IMR-90 (cell line): Measurements from ENCODE around the gene STAMBPL1. TPM values are rescaled to one million over a fixed set of nuclear protein-coding genes. Genes with fewer than 3 reads are reported as not detected.

Experiments used
- ATAC-seq: fragments of 200-7000 bp; cut with Tn5 transposase; 2 replicates; pipeline ENCODE4 v1.9.1; 2020; ENCODE audit warnings: low read depth, mild to moderate bottlenecking, moderate library complexity
- BruUV-seq: library from RNA; stranded (reverse); fragments of 400-500 nt; replicated peaks from 2 replicates; lab custom pipeline; 2021; lab: Mats Ljungman, UMichigan
- CTCF ChIA-PET: fragments of 300-600 bp; formaldehyde crosslinking; extraction: SDS; loops from one replicate; lab custom pipeline; 2021; ENCODE audit warnings: antibody characterized with exemption; lab: Yijun Ruan, JAX
- POLR2A ChIA-PET: fragments of 300-600 bp; sonication (Branson Sonifier 250); formaldehyde crosslinking; loops from one replicate; lab custom pipeline; 2022; ENCODE audit warnings: antibody characterized with exemption; ENCODE audit not compliant: unreplicated experiment; lab: Charles Lee
- DNase-seq: peaks from one replicate; pipeline ENCODE4 v3.0.0; 2013
- H2AFZ ChIP-seq: replicated peaks from 2 replicates; pipeline ENCODE3; 2013; ENCODE audit warnings: low read length, mild to moderate bottlenecking; ENCODE audit not compliant: poor library complexity
- H2AK5ac ChIP-seq: 2 replicates; pipeline ENCODE4 v1.6.1; 2013; ENCODE audit warnings: low read depth, low read length, inconsistent platforms
- H2AK9ac ChIP-seq: replicated peaks from 2 replicates; pipeline ENCODE3; 2013; ENCODE audit warnings: mild to moderate bottlenecking, low read depth, low read length, moderate library complexity; ENCODE audit not compliant: poor library complexity
- H2BK120ac ChIP-seq: 2 replicates; pipeline ENCODE4 v1.6.1; 2013; ENCODE audit warnings: low read depth, low read length, inconsistent platforms
- H2BK15ac ChIP-seq: 3 replicates; pipeline ENCODE4 v1.6.1; 2013; ENCODE audit warnings: low read depth, low read length, inconsistent platforms
- H2BK20ac ChIP-seq: 2 replicates; pipeline ENCODE4 v1.6.1; 2013; ENCODE audit warnings: low read depth, mild to moderate bottlenecking, inconsistent platforms, low read length, moderate library complexity
- H2BK5ac ChIP-seq: 2 replicates; pipeline ENCODE4 v1.6.1; 2013; ENCODE audit warnings: mild to moderate bottlenecking, low read depth, low read length, inconsistent platforms; ENCODE audit not compliant: poor library complexity, severe bottlenecking
- H3K14ac ChIP-seq: replicated peaks from 2 replicates; pipeline ENCODE4 v1.6.1; 2013; ENCODE audit warnings: low read depth, low read length, inconsistent platforms
- H3K18ac ChIP-seq: 2 replicates; pipeline ENCODE4 v1.6.1; 2013; ENCODE audit warnings: low read depth, low read length, control low read depth
- H3K23ac ChIP-seq: 2 replicates; pipeline ENCODE4 v1.6.1; 2013; ENCODE audit warnings: low read depth, low read length, inconsistent platforms
- H3K27ac ChIP-seq: 2 replicates; pipeline ENCODE4 v1.5.1; 2013; ENCODE audit warnings: mild to moderate bottlenecking, control low read depth, low read length; ENCODE audit not compliant: insufficient read depth
- H3K27me3 ChIP-seq: 2 replicates; pipeline ENCODE4 v1.6.1; 2013; ENCODE audit warnings: low read length; ENCODE audit not compliant: control insufficient read depth, insufficient read depth
- H3K36me3 ChIP-seq: 2 replicates; pipeline ENCODE4 v1.6.1; 2013; ENCODE audit warnings: low read length, mixed read lengths; ENCODE audit not compliant: control insufficient read depth, insufficient read depth
- H3K4ac ChIP-seq: 2 replicates; pipeline ENCODE4 v1.6.1; 2013; ENCODE audit warnings: low read depth, low read length, inconsistent platforms
- H3K4me1 ChIP-seq: 2 replicates; pipeline ENCODE4 v1.6.1; 2013; ENCODE audit warnings: low read length, mixed read lengths; ENCODE audit not compliant: control insufficient read depth, insufficient read depth
- H3K4me2 ChIP-seq: 2 replicates; pipeline ENCODE4 v1.6.1; 2013; ENCODE audit warnings: low read depth, mild to moderate bottlenecking, control low read depth, low read length, moderate library complexity
- H3K4me3 ChIP-seq: 2 replicates; pipeline ENCODE4 v1.5.1; 2013; ENCODE audit warnings: low read depth, mild to moderate bottlenecking, control low read depth, low read length, moderate library complexity; ENCODE audit not compliant: insufficient read depth
- H3K56ac ChIP-seq: 2 replicates; pipeline ENCODE4 v1.6.1; 2013; ENCODE audit warnings: low read length, inconsistent platforms; ENCODE audit not compliant: insufficient read depth; ENCODE audit errors: extremely low read depth
- H3K79me1 ChIP-seq, 2 experiments: 2 replicates each; pipeline ENCODE4 v1.6.1; 2013; ENCODE audit warnings: low read length in 2 of 2, inconsistent platforms in 1 of 2, low read depth in 1 of 2
- H3K9ac ChIP-seq: 2 replicates; pipeline ENCODE4 v1.6.1; 2013; ENCODE audit warnings: low read depth, low read length, control low read depth
- H3K9me1 ChIP-seq: 2 replicates; pipeline ENCODE4 v1.6.1; 2013; ENCODE audit warnings: low read length, inconsistent platforms; ENCODE audit not compliant: insufficient read depth
- H3K9me3 ChIP-seq: 2 replicates; pipeline ENCODE4 v1.6.1; 2013; ENCODE audit warnings: low read length; ENCODE audit not compliant: control insufficient read depth, insufficient read depth
- H4K20me1 ChIP-seq: 2 replicates; pipeline ENCODE4 v1.6.1; 2013; ENCODE audit warnings: low read length, inconsistent platforms; ENCODE audit not compliant: insufficient read depth
- H4K5ac ChIP-seq: 2 replicates; pipeline ENCODE4 v1.6.1; 2013; ENCODE audit warnings: mild to moderate bottlenecking, low read depth, low read length, control low read depth
- H4K8ac ChIP-seq, 2 experiments: 2 replicates each; pipeline ENCODE4 v1.6.1; 2013; ENCODE audit warnings: low read depth in 2 of 2, low read length in 2 of 2, control low read depth in 1 of 2, inconsistent platforms in 1 of 2
- H4K91ac ChIP-seq: 2 replicates; pipeline ENCODE4 v1.6.1; 2013; ENCODE audit warnings: low read depth, low read length, inconsistent platforms; ENCODE audit not compliant: insufficient read depth
- BHLHE40 ChIP-seq: fragments of 150-350 bp; IDR thresholded peaks from 2 replicates; pipeline ENCODE4 v1.6.1; 2016; ENCODE audit warnings: mild to moderate bottlenecking, low read depth, low read length
- CEBPB ChIP-seq: IDR thresholded peaks from 2 replicates; pipeline ENCODE4 v1.6.1; 2012; ENCODE audit warnings: low read depth, low read length, improper control_type of control experiment
- CHD1 ChIP-seq: IDR thresholded peaks from 2 replicates; pipeline ENCODE4 v1.6.1; 2012; ENCODE audit warnings: low read depth, low read length, improper control_type of control experiment
- FOS ChIP-seq: fragments of 150-350 bp; IDR thresholded peaks from 2 replicates; pipeline ENCODE4 v1.6.1; 2016; ENCODE audit warnings: low read depth, low read length
- MAFK ChIP-seq: IDR thresholded peaks from 2 replicates; pipeline ENCODE4 v1.6.1; 2012; ENCODE audit warnings: low read depth, low read length, improper control_type of control experiment
- MAZ ChIP-seq: IDR thresholded peaks from 2 replicates; pipeline ENCODE4 v1.6.1; 2012; ENCODE audit warnings: low read depth, mild to moderate bottlenecking, low read length, improper control_type of control experiment, moderate library complexity, borderline replicate concordance
- NFE2L2 ChIP-seq: fragments of 150-350 bp; IDR thresholded peaks from 2 replicates; pipeline ENCODE4 v1.6.1; 2016; ENCODE audit warnings: low read depth, mild to moderate bottlenecking, low read length
- POLR2A ChIP-seq: IDR thresholded peaks from 2 replicates; pipeline ENCODE4 v1.6.1; 2012; ENCODE audit warnings: mild to moderate bottlenecking, low read depth, low read length
- RAD21 ChIP-seq: IDR thresholded peaks from 2 replicates; pipeline ENCODE4 v1.6.1; 2012; ENCODE audit warnings: low read length, improper control_type of control experiment
- RCOR1 ChIP-seq: IDR thresholded peaks from 2 replicates; pipeline ENCODE4 v1.6.1; 2012; ENCODE audit warnings: mild to moderate bottlenecking, low read length, improper control_type of control experiment; ENCODE audit not compliant: insufficient replicate concordance
- SMC3 ChIP-seq: fragments of 150-350 bp; IDR thresholded peaks from 2 replicates; pipeline ENCODE4 v1.6.1; 2016; ENCODE audit warnings: low read depth, mild to moderate bottlenecking, antibody characterized with exemption, low read length, moderate library complexity
- USF2 ChIP-seq: fragments of 150-350 bp; IDR thresholded peaks from 2 replicates; pipeline ENCODE4 v1.6.1; 2017; ENCODE audit warnings: mild to moderate bottlenecking, antibody characterized with exemption, low read length, low read depth
- WGBS, 2 experiments: methylation state at CpG; one replicate each; pipeline versions ENCODE4 v1.1.5 to v1.1.7; 2013; ENCODE audit warnings: missing lambda C conversion rate in 2 of 2; ENCODE audit not compliant: insufficient read length in 1 of 2; ENCODE audit errors: extremely low coverage in 2 of 2; 5-methylcytosine and 5-hydroxymethylcytosine counted together
- dilution Hi-C: fragments of 300-500 bp; cut with HindIII; formaldehyde crosslinking; loops from one replicate; pipeline ENCODE4 v1.14.3; 2018; ENCODE audit warnings: low sequenced_read_pairs; ENCODE audit not compliant: unreplicated experiment
- in situ Hi-C: fragments of 300-500 bp; cut with MboI; formaldehyde crosslinking; loops from 3 replicates; pipeline ENCODE4 v1.14.3; 2019; ENCODE audit warnings: low sequenced_read_pairs, inconsistent platforms, mixed read lengths
- intact Hi-C: fragments of 100-400 bp; cut with micrococcal nuclease; formaldehyde crosslinking; loops from 2 replicates; pipeline ENCODE4 v1.10.0; 2022
- polyA plus RNA-seq, 3 experiments: library from polyadenylated mRNA; depleted of rRNA; stranded (reverse); fragments of >200 nt; gene quantifications; 2 replicates each; pipeline ENCODE4 v1.2.3, GENCODE V29; 2012; ENCODE audit warnings: low replicate concordance in 1 of 3
- total RNA-seq: library from RNA; depleted of rRNA; stranded (reverse); fragments of >200 nt; gene quantifications from 2 replicates; pipeline ENCODE4 v1.2.3, GENCODE V29; 2012
- TF ChIP-seq, protein P1 (sequence below): fragments of 150-350 bp; IDR thresholded peaks from 2 replicates; pipeline ENCODE4 v1.6.1; 2016; ENCODE audit warnings: low read depth, mild to moderate bottlenecking, low read length, moderate library complexity, borderline replicate concordance

The STAMBPL1 gene
- total and polyA plus RNA-seq, 2 of the 4 experiments (the other 2 are of a cell fraction), result 26.8 to 28.1 TPM

DNA sequence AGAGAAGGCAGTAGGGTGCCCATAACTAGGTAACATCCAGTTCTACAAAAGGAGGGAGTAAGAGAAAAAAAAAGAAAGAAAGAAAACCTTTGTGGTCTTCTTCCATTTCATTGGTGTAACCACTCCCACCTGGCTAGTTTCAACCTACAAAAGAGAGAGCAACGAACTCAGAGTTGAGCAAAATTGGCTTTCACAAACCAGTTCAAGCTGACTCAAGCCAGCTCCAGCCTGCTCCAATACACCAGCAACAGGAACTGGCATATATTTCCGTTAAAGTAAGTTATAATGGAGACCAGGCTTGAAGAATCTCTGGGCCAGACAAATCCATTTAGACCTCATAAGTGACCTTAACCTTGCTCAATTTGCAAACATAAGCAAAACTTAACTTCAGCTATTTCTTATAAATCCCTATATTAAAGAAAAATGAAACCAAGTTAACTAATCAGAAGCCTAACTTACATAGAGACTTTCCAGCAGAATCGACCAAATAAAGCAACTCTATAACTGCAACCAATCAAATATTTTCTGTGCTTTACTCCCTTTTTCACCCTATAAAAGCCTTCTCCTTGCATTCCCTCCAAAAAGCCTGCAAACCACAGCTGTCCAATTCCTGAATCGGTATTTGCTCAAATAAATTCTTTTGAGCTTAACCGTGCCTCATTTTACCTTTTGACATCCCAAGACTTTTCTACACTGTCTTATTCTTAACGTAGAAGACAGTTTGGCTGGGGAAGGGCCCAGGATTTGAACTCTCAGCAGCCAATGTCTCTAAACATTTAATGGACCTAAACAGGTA lies 38.5 kb upstream of the STAMBPL1 start:
- BruUV-seq, result no TSS peak
- ChIA-PET CTCF (interaction anchor here (0.7 kb wide), 1 partner anchor 14 kb away, joined by 4 read pairs; no protein-coding TSS in a partner anchor), POLR2A (no interaction called here)
- Histone ChIP-seq H4K8ac (no peak overlapping the region), H2BK5ac (no peak overlapping the region), H3K4ac (no peak overlapping the region), H3K18ac (no peak overlapping the region), H3K27me3 (no peaks in the 10 kb centered on the region), H4K91ac (no peak overlapping the region), H3K56ac (no peak overlapping the region), H2AK9ac (no peak overlapping the region), H2BK120ac (no peak overlapping the region), H2BK15ac (no peak overlapping the region), H2BK20ac (no peak overlapping the region), H3K27ac (no peak overlapping the region), H4K5ac (no peak overlapping the region), H3K36me3 (no peaks in the 10 kb centered on the region), H3K14ac (no peak overlapping the region), H3K9me3 (no peaks in the 10 kb centered on the region), H3K23ac (no peak overlapping the region), H2AK5ac (no peak overlapping the region), H3K79me1 (no peaks in the 10 kb centered on the region), H3K4me3 (no peak overlapping the region), H2AFZ (no peak overlapping the region), H3K4me2 (no peak overlapping the region), H4K20me1 (no peaks in the 10 kb centered on the region), H3K9me1 (no peaks in the 10 kb centered on the region), H3K4me1 (no peaks in the 10 kb centered on the region), H3K9ac (no peak overlapping the region)
- ATAC-seq (no peak), DNase-seq (no peak)
- TF ChIP-seq NFE2L2 (no peak), RCOR1 (no peak), FOS (no peak), MAFK (no peak), POLR2A (no peak), MAZ (no peak), BHLHE40 (no peak), USF2 (no peak), CHD1 (no peak), SMC3 (no peak), RAD21 (no peak), CEBPB (no peak)
- TF ChIP-seq, protein P1, sequence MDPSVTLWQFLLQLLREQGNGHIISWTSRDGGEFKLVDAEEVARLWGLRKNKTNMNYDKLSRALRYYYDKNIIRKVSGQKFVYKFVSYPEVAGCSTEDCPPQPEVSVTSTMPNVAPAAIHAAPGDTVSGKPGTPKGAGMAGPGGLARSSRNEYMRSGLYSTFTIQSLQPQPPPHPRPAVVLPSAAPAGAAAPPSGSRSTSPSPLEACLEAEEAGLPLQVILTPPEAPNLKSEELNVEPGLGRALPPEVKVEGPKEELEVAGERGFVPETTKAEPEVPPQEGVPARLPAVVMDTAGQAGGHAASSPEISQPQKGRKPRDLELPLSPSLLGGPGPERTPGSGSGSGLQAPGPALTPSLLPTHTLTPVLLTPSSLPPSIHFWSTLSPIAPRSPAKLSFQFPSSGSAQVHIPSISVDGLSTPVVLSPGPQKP, result no peak
- dilution Hi-C loops (no loop called here), intact Hi-C loops (no loop called here), in situ Hi-C loops (no loop called here)
- 92% methylated on average over 2 of the region's 6 CpGs; no CpG with 5 or more reads in 1 of the 2 experiments for WGBS, 2 experiments
